ENCODE results near the gene HMX1. TPM values are rescaled to one million over a fixed set of nuclear protein-coding genes. Genes with fewer than 3 reads are reported as not detected.

The HMX1 gene
- polyA plus RNA-seq, 1 donor (not counting 4 experiments of a cell fraction or from before 2014, with no cell fraction given), result not detected

DNA sequence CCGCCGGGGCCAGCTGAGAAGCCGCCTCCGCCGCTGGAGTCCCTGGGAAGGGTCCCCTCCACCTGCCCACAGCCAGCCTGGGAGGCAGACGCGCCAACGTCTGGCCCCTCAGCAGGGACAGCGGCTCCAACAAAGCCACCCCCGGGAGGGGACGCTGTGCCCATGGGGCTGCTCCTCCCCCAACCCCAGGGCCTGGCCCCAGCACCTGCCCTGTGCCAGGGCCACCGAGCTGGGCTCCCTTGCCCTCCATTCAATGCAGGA, 6.1 kb upstream of the HMX1 start:
- no peaks in the 10 kb centered on the region for H3K4me1 ChIP-seq (ENCODE audit: control insufficient read depth, extremely low read depth, insufficient read depth, low read length)
- no peaks in the 10 kb centered on the region for H3K36me3 ChIP-seq (ENCODE audit: control insufficient read depth in 2 of 2, extremely low read depth in 1 of 2, insufficient read depth in 2 of 2, low read length in 2 of 2)
- no peak overlapping the region for H3K4me2 ChIP-seq (ENCODE audit: control insufficient read depth, extremely low read depth, insufficient read depth, low read depth, low read length)
- H4K20me1 ChIP-seq (ENCODE audit: control insufficient read depth, extremely low read depth, insufficient read depth, low read length), result no peaks in the 10 kb centered on the region
- no peak overlapping the region for H3K9ac ChIP-seq (ENCODE audit: control insufficient read depth, extremely low read depth, insufficient read depth, low read length)
- no peak for TF ChIP-seq EZH2 (IDR thresholded peaks at IDR 0.05; ENCODE audit: low read length)
- TF ChIP-seq, protein P1, sequence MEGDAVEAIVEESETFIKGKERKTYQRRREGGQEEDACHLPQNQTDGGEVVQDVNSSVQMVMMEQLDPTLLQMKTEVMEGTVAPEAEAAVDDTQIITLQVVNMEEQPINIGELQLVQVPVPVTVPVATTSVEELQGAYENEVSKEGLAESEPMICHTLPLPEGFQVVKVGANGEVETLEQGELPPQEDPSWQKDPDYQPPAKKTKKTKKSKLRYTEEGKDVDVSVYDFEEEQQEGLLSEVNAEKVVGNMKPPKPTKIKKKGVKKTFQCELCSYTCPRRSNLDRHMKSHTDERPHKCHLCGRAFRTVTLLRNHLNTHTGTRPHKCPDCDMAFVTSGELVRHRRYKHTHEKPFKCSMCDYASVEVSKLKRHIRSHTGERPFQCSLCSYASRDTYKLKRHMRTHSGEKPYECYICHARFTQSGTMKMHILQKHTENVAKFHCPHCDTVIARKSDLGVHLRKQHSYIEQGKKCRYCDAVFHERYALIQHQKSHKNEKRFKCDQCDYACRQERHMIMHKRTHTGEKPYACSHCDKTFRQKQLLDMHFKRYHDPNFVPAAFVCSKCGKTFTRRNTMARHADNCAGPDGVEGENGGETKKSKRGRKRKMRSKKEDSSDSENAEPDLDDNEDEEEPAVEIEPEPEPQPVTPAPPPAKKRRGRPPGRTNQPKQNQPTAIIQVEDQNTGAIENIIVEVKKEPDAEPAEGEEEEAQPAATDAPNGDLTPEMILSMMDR (optimal IDR thresholded peaks at IDR 0.05 in 1 of 3, IDR thresholded peaks at IDR 0.05 in 1 of 3, conservative IDR thresholded peaks at IDR 0.05 in 1 of 3; ENCODE audit: extremely low read depth in 1 of 3, insufficient read depth in 2 of 3, low read length in 3 of 3), result no peak
- DNase-seq (ENCODE audit: low read depth, low spot score), result no peak
- H3K4me3 ChIP-seq (ENCODE audit: control insufficient read depth in 2 of 3, extremely low read depth in 1 of 3, insufficient read depth in 2 of 3, low read depth in 1 of 3, low read length in 3 of 3), result no peak overlapping the region
- H3K9me3 ChIP-seq (ENCODE audit: control insufficient read depth, low read depth, low read length), result no peaks in the 10 kb centered on the region
- H3K9me1 ChIP-seq (ENCODE audit: control insufficient read depth, extremely low read depth, insufficient read depth, low read length), result no peaks in the 10 kb centered on the region
- dilution Hi-C loops (cut with MboI; ENCODE audit: extremely low pct_ligation_motif_present, low sequenced_read_pairs), result no loop called here
- H3K27me3 ChIP-seq (ENCODE audit: control insufficient read depth, extremely low read depth, insufficient read depth, low read length), result peaks cover 64% of the 10 kb centered on the region
- H2AFZ ChIP-seq (ENCODE audit: control insufficient read depth, low read length), result no peak overlapping the region
- H3K27ac ChIP-seq (ENCODE audit: control insufficient read depth, insufficient read depth, low read length), result no peak overlapping the region
- H3K79me2 ChIP-seq (ENCODE audit: control insufficient read depth, insufficient read depth, low read length), result no peaks in the 10 kb centered on the region
- FAIRE-seq, result no peak

DNA sequence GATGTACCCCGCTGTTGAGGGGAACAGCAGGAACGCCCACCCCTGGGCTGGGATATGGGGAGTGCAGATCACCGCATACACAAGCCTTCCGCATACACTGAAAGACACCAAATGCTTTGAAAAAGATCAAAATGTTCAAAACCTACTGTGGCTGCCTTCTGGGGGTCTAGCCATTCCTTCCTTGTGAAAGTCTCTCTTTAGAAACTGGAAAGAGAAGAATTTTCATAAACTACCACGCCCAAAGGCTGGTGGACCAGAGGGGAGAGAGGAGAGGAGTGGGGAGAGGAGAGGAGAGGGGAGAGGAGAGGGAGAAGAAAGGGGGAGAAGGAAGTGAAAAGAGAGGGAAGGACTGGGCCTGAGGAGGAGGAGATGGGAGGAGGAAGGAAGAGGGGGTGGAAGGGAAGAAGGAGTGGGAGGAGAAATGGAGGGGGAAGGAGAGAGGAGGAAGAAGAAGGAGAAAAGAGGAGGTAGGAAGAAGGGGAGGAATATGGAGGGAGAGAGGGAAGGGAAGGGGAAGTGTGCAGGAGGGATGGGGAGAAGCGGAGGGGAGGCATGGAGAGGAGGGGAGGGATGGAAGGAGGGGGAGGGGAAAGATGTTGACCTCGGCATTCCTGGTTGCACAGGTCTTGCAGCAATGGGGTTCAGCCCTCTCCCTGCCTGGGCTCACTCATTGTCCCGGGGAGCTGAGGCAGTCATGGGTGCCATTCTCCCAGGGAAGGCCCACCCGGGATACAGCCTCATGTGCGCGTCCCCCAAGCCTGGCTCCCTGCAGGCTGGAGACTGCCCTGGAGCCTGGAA, 5.5 kb upstream of the HMX1 start:
- FAIRE-seq (no peak), DNase-seq (ENCODE audit: low read depth, low spot score) (no peak)
- Histone ChIP-seq H2AFZ (ENCODE audit: control insufficient read depth, low read length) (no peak overlapping the region), H3K9me3 (ENCODE audit: control insufficient read depth, low read depth, low read length) (no peaks in the 10 kb centered on the region), H3K4me2 (ENCODE audit: control insufficient read depth, extremely low read depth, insufficient read depth, low read depth, low read length) (no peak overlapping the region), H3K36me3 (ENCODE audit: control insufficient read depth in 2 of 2, extremely low read depth in 1 of 2, insufficient read depth in 2 of 2, low read length in 2 of 2) (no peaks in the 10 kb centered on the region), H4K20me1 (ENCODE audit: control insufficient read depth, extremely low read depth, insufficient read depth, low read length) (no peaks in the 10 kb centered on the region), H3K27ac (ENCODE audit: control insufficient read depth, insufficient read depth, low read length) (no peak overlapping the region), H3K4me3 (ENCODE audit: control insufficient read depth in 2 of 3, extremely low read depth in 1 of 3, insufficient read depth in 2 of 3, low read depth in 1 of 3, low read length in 3 of 3) (no peak overlapping the region), H3K9me1 (ENCODE audit: control insufficient read depth, extremely low read depth, insufficient read depth, low read length) (no peaks in the 10 kb centered on the region), H3K4me1 (ENCODE audit: control insufficient read depth, extremely low read depth, insufficient read depth, low read length) (no peaks in the 10 kb centered on the region), H3K9ac (ENCODE audit: control insufficient read depth, extremely low read depth, insufficient read depth, low read length) (no peak overlapping the region), H3K27me3 (ENCODE audit: control insufficient read depth, extremely low read depth, insufficient read depth, low read length) (peaks cover 69% of the 10 kb centered on the region), H3K79me2 (ENCODE audit: control insufficient read depth, insufficient read depth, low read length) (no peaks in the 10 kb centered on the region)
- TF ChIP-seq, protein P1 (optimal IDR thresholded peaks at IDR 0.05 in 1 of 3, IDR thresholded peaks at IDR 0.05 in 1 of 3, conservative IDR thresholded peaks at IDR 0.05 in 1 of 3; ENCODE audit: extremely low read depth in 1 of 3, insufficient read depth in 2 of 3, low read length in 3 of 3), result no peak
- TF ChIP-seq EZH2 (IDR thresholded peaks at IDR 0.05; ENCODE audit: low read length), result no peak
- dilution Hi-C loops (cut with MboI; ENCODE audit: extremely low pct_ligation_motif_present, low sequenced_read_pairs), result no loop called here

All from keratinocyte (primary cell).